ENCODE data around the gene HSD11B1.

HSD11B1 gene

GRCh38 chr1:209674957-209675564 lies 29.6 kb upstream of the HSD11B1 start, which contains the start of gene G0S2:
Gene G0S2 (plus strand): TSS chr1:209675412. CDS start chr1:209675685, 273 bp downstream.
- WGBS (ENCODE audit: insufficient coverage) = 2% methylated on average over 26 of the region's 47 CpGs
- peaks cover 6 to 85% (median 49%) of the 10 kb centered on the region in 5 experiments for H3K27me3 ChIP-seq (replicated peaks in 2 of 5; ENCODE audit: control insufficient read depth in 4 of 5, insufficient read depth in 5 of 5, low read length in 4 of 5)
- no peak within 1 kb of the TSS for H3K27ac ChIP-seq (ENCODE audit: insufficient read depth in 1 of 2, low read depth in 1 of 2, low read length in 2 of 2, poor library complexity in 1 of 2, severe bottlenecking in 2 of 2)
- CTCF ChIA-PET = interaction anchor here (1.0 to 2.9 kb wide), 6 partner anchors 10 to 51 kb away, joined by 3 to 14 read pairs (median 4); no protein-coding TSS in a partner anchor
- peaks cover 0 to 5% (median 0%) of the 10 kb centered on the region in 5 experiments for H3K9me3 ChIP-seq (ENCODE audit: control extremely low read depth in 1 of 5, control insufficient read depth in 4 of 5, insufficient read depth in 2 of 5, low read depth in 1 of 5, low read length in 4 of 5)
- H3K4me1 ChIP-seq (ENCODE audit: control extremely low read depth in 1 of 4, control insufficient read depth in 4 of 4, insufficient read depth in 4 of 4, low read length in 3 of 4) = peaks cover 10 to 25% (median 18%) of the 10 kb centered on the region in 4 experiments
- DNase-seq = peak in 2 of 3 donors; percentile 37 to 51
- H3K4me3 ChIP-seq (ENCODE audit: control insufficient read depth in 1 of 7, extremely low read depth in 1 of 7, insufficient read depth in 4 of 7, low read depth in 2 of 7, low read length in 6 of 7) = peak within 1 kb of the TSS in 6 of 7 experiments; percentile 21 to 66 (median 65)
- POLR2A ChIA-PET = interaction anchor here (2.0 kb wide), 1 partner anchor 11 kb away, joined by 5 read pairs; no protein-coding TSS in a partner anchor
- H3K36me3 ChIP-seq (ENCODE audit: control insufficient read depth in 4 of 4, insufficient read depth in 4 of 4, low read length in 3 of 4) = no peaks in the 10 kb centered on the region

GRCh38 chr1:209675565-209676154 lies 29.0 kb upstream of the HSD11B1 start:
- ChIA-PET POLR2A (interaction anchor here (2.0 kb wide), 1 partner anchor 10 kb away, joined by 5 read pairs; no protein-coding TSS in a partner anchor), CTCF (interaction anchor here (1.0 to 2.9 kb wide), 5 partner anchors 9 to 51 kb away, joined by 3 to 14 read pairs (median 4); no protein-coding TSS in a partner anchor)
- Histone ChIP-seq H3K27me3 (replicated peaks in 2 of 5; ENCODE audit: control insufficient read depth in 4 of 5, insufficient read depth in 5 of 5, low read length in 4 of 5) (peaks cover 9 to 82% (median 49%) of the 10 kb centered on the region in 5 experiments), H3K27ac (ENCODE audit: insufficient read depth in 1 of 2, low read depth in 1 of 2, low read length in 2 of 2, poor library complexity in 1 of 2, severe bottlenecking in 2 of 2) (no peak overlapping the region), H3K9me3 (ENCODE audit: control extremely low read depth in 1 of 5, control insufficient read depth in 4 of 5, insufficient read depth in 2 of 5, low read depth in 1 of 5, low read length in 4 of 5) (peaks cover 0 to 5% (median 0%) of the 10 kb centered on the region in 5 experiments), H3K4me3 (ENCODE audit: control insufficient read depth in 1 of 7, extremely low read depth in 1 of 7, insufficient read depth in 4 of 7, low read depth in 2 of 7, low read length in 6 of 7) (peak overlapping the region in 6 of 7 experiments; percentile 21 to 66 (median 65)), H3K4me1 (ENCODE audit: control extremely low read depth in 1 of 4, control insufficient read depth in 4 of 4, insufficient read depth in 4 of 4, low read length in 3 of 4) (peaks cover 10 to 25% (median 18%) of the 10 kb centered on the region in 4 experiments), H3K36me3 (ENCODE audit: control insufficient read depth in 4 of 4, insufficient read depth in 4 of 4, low read length in 3 of 4) (no peaks in the 10 kb centered on the region)
- WGBS (ENCODE audit: insufficient coverage) = 2% methylated on average over 28 of the region's 34 CpGs
- DNase-seq = peak in 1 of 3 donors; percentile 35

GRCh38 chr1:209678981-209679539 lies 25.6 kb upstream of the HSD11B1 start:
- H3K27ac ChIP-seq (ENCODE audit: insufficient read depth in 1 of 2, low read depth in 1 of 2, low read length in 2 of 2, poor library complexity in 1 of 2, severe bottlenecking in 2 of 2) = no peak overlapping the region
- ChIA-PET POLR2A (no interaction called here), CTCF (interaction anchor here (1.0 kb wide), 1 partner anchor 97 kb away, joined by 3 read pairs; no protein-coding TSS in a partner anchor)
- peaks cover 0 to 15% (median 12%) of the 10 kb centered on the region in 4 experiments for H3K4me1 ChIP-seq (ENCODE audit: control extremely low read depth in 1 of 4, control insufficient read depth in 4 of 4, insufficient read depth in 4 of 4, low read length in 3 of 4)
- no peak overlapping the region for H3K4me3 ChIP-seq (ENCODE audit: control insufficient read depth in 1 of 7, extremely low read depth in 1 of 7, insufficient read depth in 4 of 7, low read depth in 2 of 7, low read length in 6 of 7)
- H3K27me3 ChIP-seq (replicated peaks in 2 of 5; ENCODE audit: control insufficient read depth in 4 of 5, insufficient read depth in 5 of 5, low read length in 4 of 5) = peaks cover 11 to 81% (median 42%) of the 10 kb centered on the region in 5 experiments
- no peaks in the 10 kb centered on the region for H3K36me3 ChIP-seq (ENCODE audit: control insufficient read depth in 4 of 4, insufficient read depth in 4 of 4, low read length in 3 of 4)
- peaks cover 0 to 1% (median 0%) of the 10 kb centered on the region in 5 experiments for H3K9me3 ChIP-seq (ENCODE audit: control extremely low read depth in 1 of 5, control insufficient read depth in 4 of 5, insufficient read depth in 2 of 5, low read depth in 1 of 5, low read length in 4 of 5)
- no peak for DNase-seq
- WGBS (ENCODE audit: insufficient coverage) = no CpG with 5 or more reads among the region's 4 CpGs

- Histone ChIP-seq H3K36me3 (ENCODE audit: control insufficient read depth in 4 of 4, insufficient read depth in 4 of 4, low read length in 3 of 4) (no peaks in the 10 kb centered on the region), H3K27me3 (replicated peaks in 2 of 5; ENCODE audit: control insufficient read depth in 4 of 5, insufficient read depth in 5 of 5, low read length in 4 of 5) (peaks cover 3 to 25% (median 16%) of the 10 kb centered on the region in 5 experiments), H3K27ac (ENCODE audit: insufficient read depth in 1 of 2, low read depth in 1 of 2, low read length in 2 of 2, poor library complexity in 1 of 2, severe bottlenecking in 2 of 2) (no peak overlapping the region), H3K4me3 (ENCODE audit: control insufficient read depth in 1 of 7, extremely low read depth in 1 of 7, insufficient read depth in 4 of 7, low read depth in 2 of 7, low read length in 6 of 7) (no peak overlapping the region), H3K9me3 (ENCODE audit: control extremely low read depth in 1 of 5, control insufficient read depth in 4 of 5, insufficient read depth in 2 of 5, low read depth in 1 of 5, low read length in 4 of 5) (peaks cover 0 to 1% (median 0%) of the 10 kb centered on the region in 5 experiments), H3K4me1 (ENCODE audit: control extremely low read depth in 1 of 4, control insufficient read depth in 4 of 4, insufficient read depth in 4 of 4, low read length in 3 of 4) (peaks cover 0 to 8% (median 5%) of the 10 kb centered on the region in 4 experiments)
- ChIA-PET POLR2A (interaction anchor here (1.3 kb wide), 1 partner anchor 11 kb away, joined by 5 read pairs; the partner anchor contains the start of gene G0S2), CTCF (interaction anchor here (0.6 to 1.5 kb wide), 7 partner anchors 12 to 117 kb away, joined by 3 to 5 read pairs (median 3); no protein-coding TSS in a partner anchor)
- no peak for DNase-seq
- WGBS (ENCODE audit: insufficient coverage) = 55% methylated on average over 3 of the region's 4 CpGs
Measured at GRCh38 chr1:209685821-209686220, 18.8 kb upstream of the HSD11B1 start.

DNA sequence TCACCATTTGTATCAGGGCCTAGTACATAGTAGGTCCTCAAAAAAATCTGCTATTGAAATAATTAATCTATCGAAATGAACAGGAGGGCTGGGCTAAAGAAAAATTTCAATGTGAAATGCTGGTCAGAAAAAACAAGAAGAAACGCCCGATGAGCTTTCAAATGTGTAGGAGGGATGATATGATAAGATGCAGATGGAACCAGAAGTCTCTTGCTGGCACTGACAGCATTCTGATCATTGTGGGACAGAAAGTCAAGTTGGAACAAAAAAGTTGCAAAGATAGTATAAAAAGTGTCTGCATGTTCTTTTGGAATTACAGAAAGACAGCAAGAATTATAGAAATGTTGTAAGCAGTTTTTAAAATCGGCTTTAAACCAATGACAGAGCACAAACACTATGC lies 18.3 kb upstream of the HSD11B1 start:
- H3K4me3 ChIP-seq (ENCODE audit: control insufficient read depth in 1 of 7, extremely low read depth in 1 of 7, insufficient read depth in 4 of 7, low read depth in 2 of 7, low read length in 6 of 7) = no peak overlapping the region
- DNase-seq = no peak
- 86% methylated on average over 4 of the region's 4 CpGs for WGBS (ENCODE audit: insufficient coverage)
- no peaks in the 10 kb centered on the region for H3K36me3 ChIP-seq (ENCODE audit: control insufficient read depth in 4 of 4, insufficient read depth in 4 of 4, low read length in 3 of 4)
- H3K4me1 ChIP-seq (ENCODE audit: control extremely low read depth in 1 of 4, control insufficient read depth in 4 of 4, insufficient read depth in 4 of 4, low read length in 3 of 4) = peaks cover 0 to 8% (median 5%) of the 10 kb centered on the region in 4 experiments
- H3K27me3 ChIP-seq (replicated peaks in 2 of 5; ENCODE audit: control insufficient read depth in 4 of 5, insufficient read depth in 5 of 5, low read length in 4 of 5) = peaks cover 3 to 20% (median 13%) of the 10 kb centered on the region in 5 experiments
- peaks cover 0 to 1% (median 0%) of the 10 kb centered on the region in 5 experiments for H3K9me3 ChIP-seq (ENCODE audit: control extremely low read depth in 1 of 5, control insufficient read depth in 4 of 5, insufficient read depth in 2 of 5, low read depth in 1 of 5, low read length in 4 of 5)
- no peak overlapping the region for H3K27ac ChIP-seq (ENCODE audit: insufficient read depth in 1 of 2, low read depth in 1 of 2, low read length in 2 of 2, poor library complexity in 1 of 2, severe bottlenecking in 2 of 2)
- CTCF ChIA-PET = interaction anchor here (0.8 to 1.5 kb wide), 4 partner anchors 33 to 117 kb away, joined by 3 to 5 read pairs (median 4); no protein-coding TSS in a partner anchor
- POLR2A ChIA-PET = interaction anchor here (1.3 kb wide), 1 partner anchor 11 kb away, joined by 5 read pairs; the partner anchor contains the start of gene G0S2

DNA sequence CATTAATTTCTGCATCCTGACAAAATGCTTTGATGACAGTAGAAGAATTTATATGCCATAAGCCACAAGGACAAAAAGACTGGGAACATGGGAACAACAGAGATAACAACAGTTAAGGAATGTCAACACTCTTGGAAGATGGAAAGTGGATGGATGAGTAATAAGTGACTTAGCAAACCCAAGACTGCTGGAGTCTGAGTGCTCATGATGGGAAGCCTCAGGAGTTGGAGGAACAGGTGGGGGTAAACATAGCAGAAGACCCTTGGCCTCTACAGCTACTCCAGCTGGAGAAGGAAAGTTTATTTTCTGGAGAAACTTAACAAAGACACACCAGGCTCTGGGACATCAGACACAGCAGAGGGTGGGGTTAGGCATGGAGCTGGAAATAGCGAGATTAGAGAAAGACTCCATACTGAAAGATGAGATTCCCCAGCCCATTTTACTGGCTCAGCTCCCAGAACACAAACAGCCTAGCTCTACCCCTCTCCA lies 15.9 kb upstream of the HSD11B1 start:
- DNase-seq = no peak
- no peaks in the 10 kb centered on the region for H3K36me3 ChIP-seq (ENCODE audit: control insufficient read depth in 4 of 4, insufficient read depth in 4 of 4, low read length in 3 of 4)
- ChIA-PET CTCF (interaction anchor here (1.0 to 6.2 kb wide), 9 partner anchors 8 to 125 kb away, joined by 3 to 26 read pairs (median 6); partner anchors contain the start of gene G0S2), POLR2A (no interaction called here)
- WGBS (ENCODE audit: insufficient coverage) = no CpG with 5 or more reads among the region's 1 CpG
- no peak overlapping the region for H3K4me3 ChIP-seq (ENCODE audit: control insufficient read depth in 1 of 7, extremely low read depth in 1 of 7, insufficient read depth in 4 of 7, low read depth in 2 of 7, low read length in 6 of 7)
- peaks cover 2 to 13% (median 9%) of the 10 kb centered on the region in 5 experiments for H3K27me3 ChIP-seq (replicated peaks in 2 of 5; ENCODE audit: control insufficient read depth in 4 of 5, insufficient read depth in 5 of 5, low read length in 4 of 5)
- H3K9me3 ChIP-seq (ENCODE audit: control extremely low read depth in 1 of 5, control insufficient read depth in 4 of 5, insufficient read depth in 2 of 5, low read depth in 1 of 5, low read length in 4 of 5) = no peaks in the 10 kb centered on the region
- H3K4me1 ChIP-seq (ENCODE audit: control extremely low read depth in 1 of 4, control insufficient read depth in 4 of 4, insufficient read depth in 4 of 4, low read length in 3 of 4) = peaks cover 0 to 8% (median 5%) of the 10 kb centered on the region in 4 experiments
- no peak overlapping the region for H3K27ac ChIP-seq (ENCODE audit: insufficient read depth in 1 of 2, low read depth in 1 of 2, low read length in 2 of 2, poor library complexity in 1 of 2, severe bottlenecking in 2 of 2)

Measured in common myeloid progenitor, CD34-positive (primary cell).